ENCODE measurements around the gene SV2B. TPM values are rescaled to one million over a fixed set of nuclear protein-coding genes. Genes with fewer than 3 reads are reported as not detected.

Gene SV2B
- total RNA-seq, 1 experiment from 2014 or later = not detected

- Histone ChIP-seq H4K5ac (ENCODE audit: insufficient read length, low read depth, low read length) (no peak overlapping the region), H3K4me2 (ENCODE audit: insufficient read depth, insufficient read length, low read length) (no peak overlapping the region), H2BK20ac (ENCODE audit: low read depth, low read length, poor library complexity, severe bottlenecking) (no peak overlapping the region), H3K18ac (ENCODE audit: insufficient read length, low read depth, low read length) (no peak overlapping the region), H3K27ac (ENCODE audit: insufficient read length, low read depth, low read length) (no peak overlapping the region), H2BK15ac (ENCODE audit: low read depth, low read length) (no peak overlapping the region), H3K27me3 (ENCODE audit: insufficient read depth, low read length) (no peaks in the 10 kb centered on the region), H3K79me2 (ENCODE audit: insufficient read depth, low read length) (no peaks in the 10 kb centered on the region), H2BK5ac (ENCODE audit: insufficient read length, low read length) (no peak overlapping the region), H3K9ac (ENCODE audit: extremely low read depth, insufficient read length, low read length) (no peak overlapping the region), H3K79me1 (ENCODE audit: insufficient read depth, low read depth, low read length, poor library complexity, severe bottlenecking) (no peaks in the 10 kb centered on the region), H2BK12ac (ENCODE audit: insufficient read length, low read depth, low read length) (no peak overlapping the region), H2BK120ac (ENCODE audit: low read depth, low read length, poor library complexity, severe bottlenecking) (no peak overlapping the region), H4K20me1 (ENCODE audit: control insufficient read depth, insufficient read depth, insufficient read length) (no peaks in the 10 kb centered on the region), H3K14ac (ENCODE audit: insufficient read depth, low read length) (no peak overlapping the region), H2AK5ac (ENCODE audit: insufficient read length, low read length) (no peak overlapping the region), H3K4ac (ENCODE audit: low read depth, low read length) (no peak overlapping the region), H3K56ac (ENCODE audit: insufficient read length, low read depth, low read length) (no peak overlapping the region), H3K23me2 (ENCODE audit: insufficient read length, low read depth, low read length, poor library complexity, severe bottlenecking) (no peaks in the 10 kb centered on the region), H2AFZ (ENCODE audit: low read length) (no peak overlapping the region), H3K4me1 (ENCODE audit: insufficient read depth, low read length) (no peaks in the 10 kb centered on the region), H3K23ac (ENCODE audit: insufficient read length, low read depth, low read length) (no peak overlapping the region), H4K8ac (replicated peaks; ENCODE audit: insufficient read length, low read depth, low read length) (no peak overlapping the region), H3T11ph (ENCODE audit: low read length) (no peak overlapping the region), H3K9me3 (ENCODE audit: control insufficient read depth, low read depth, low read length) (no peaks in the 10 kb centered on the region), H4K91ac (ENCODE audit: insufficient read length, low read depth, low read length) (no peak overlapping the region)
- WGBS (ENCODE audit: extremely low coverage, insufficient read length, low lambda C conversion rate) = no CpG with 5 or more reads among the region's 2 CpGs
- no peak overlapping the region for H3K27ac Mint-ChIP-seq
- no peaks in the 10 kb centered on the region for H3K4me1 Mint-ChIP-seq
- no peak overlapping the region for H3K4me3 Mint-ChIP-seq
- no peaks in the 10 kb centered on the region; a peak in 1 of 7 replicates for H3K36me3 Mint-ChIP-seq (ENCODE audit: insufficient read depth in 1 of 3, low read depth in 3 of 3)
- DNase-seq = no peak
- TF ChIP-seq CTCF (conservative IDR thresholded peaks at IDR 0.05) = no peak
- peaks cover 8 to 10% of the 10 kb centered on the region in 2 experiments; a peak in 4 of 5 replicates for H3K9me3 Mint-ChIP-seq
- H3K27me3 Mint-ChIP-seq (ENCODE audit: low read depth) = no peaks in the 10 kb centered on the region
These were observed 178.9 kb downstream of the SV2B start for GRCh38 chr15:91278951-91279350.

All from H9 (cell line).